Fibroblast of upper back skin (primary cell): ENCODE results near the gene TIPIN.
"Not testable (repeated sequence)": the region's sequence is repeated elsewhere in the genome, so short reads cannot be mapped to it uniquely, and the experiment has no call there.

Experiments used
- DNase-seq: peaks from one replicate; pipeline ENCODE4 v3.0.0-alpha.2; 2013

Gene TIPIN

GRCh38 chr15:66356359-66357236, at the start of gene TIPIN:
Gene TIPIN (minus strand): TSS chr15:66356685. CDS start chr15:66352947, 3,738 bp downstream.
- peak; percentile 97 for DNase-seq

GRCh38 chr15:66405615-66406014, 49.1 kb upstream of the TIPIN start:
- DNase-seq = peak; percentile 64

GRCh38 chr15:66405007-66405406, 48.5 kb upstream of the TIPIN start:
- DNase-seq = no peak

GRCh38 chr15:66404532-66404931, 48.0 kb upstream of the TIPIN start:
- no peak for DNase-seq

- DNase-seq = no peak
These were observed 47.6 kb upstream of the TIPIN start for GRCh38 chr15:66404122-66404521.

- DNase-seq = no peak
These were observed 46.8 kb upstream of the TIPIN start for GRCh38 chr15:66403323-66403722.

- no peak for DNase-seq
These were observed 46.3 kb upstream of the TIPIN start for GRCh38 chr15:66402761-66403284.

GRCh38 chr15:66401130-66402021, 44.9 kb upstream of the TIPIN start:
- peak; percentile 55 for DNase-seq

- DNase-seq = peak; percentile 28
These were observed 43.9 kb upstream of the TIPIN start for GRCh38 chr15:66400351-66400774.

GRCh38 chr15:66399276-66399675, 42.8 kb upstream of the TIPIN start:
- DNase-seq = no peak

GRCh38 chr15:66394915-66395314, 38.4 kb upstream of the TIPIN start:
- no peak for DNase-seq

- no peak for DNase-seq
These were observed 38.0 kb upstream of the TIPIN start for GRCh38 chr15:66394472-66394871.

- DNase-seq = not testable (repeated sequence)
These were observed 36.6 kb upstream of the TIPIN start for GRCh38 chr15:66393037-66393436.

GRCh38 chr15:66390678-66391077, 34.2 kb upstream of the TIPIN start:
- DNase-seq = no peak

GRCh38 chr15:66389859-66390381, 33.4 kb upstream of the TIPIN start:
- no peak for DNase-seq

- no peak for DNase-seq
These were observed 32.8 kb upstream of the TIPIN start for GRCh38 chr15:66389098-66389858.

- DNase-seq = no peak
These were observed 32.1 kb upstream of the TIPIN start for GRCh38 chr15:66388576-66388975.

GRCh38 chr15:66388043-66388363, 31.5 kb upstream of the TIPIN start:
- no peak for DNase-seq

- DNase-seq = peak; percentile 72
These were observed 30.9 kb upstream of the TIPIN start for GRCh38 chr15:66387163-66388042.

- peak; percentile 97 for DNase-seq
These were observed 30.0 kb upstream of the TIPIN start, which contains the start of gene MAP2K1 for GRCh38 chr15:66386204-66387123. Gene MAP2K1 (plus strand): TSS chr15:66386912. CDS start chr15:66387348, 436 bp downstream.
